Astrocyte (in vitro differentiated cells and primary cell): ENCODE results near the gene MARK4.

ENCODE experiments used
- CTCF ChIP-seq: IDR thresholded peaks from 2 replicates; pipeline ENCODE4 v1.5.1; 2011; ENCODE audit warnings: low read depth, mild to moderate bottlenecking, inconsistent platforms, low read length, moderate library complexity; ENCODE audit not compliant: insufficient read depth
- EZH2 ChIP-seq: IDR thresholded peaks from 2 replicates; pipeline ENCODE4 v1.6.1; 2012; ENCODE audit warnings: mild to moderate bottlenecking, low read length, inconsistent platforms; ENCODE audit not compliant: insufficient read depth

- no peak for TF ChIP-seq CTCF
- TF ChIP-seq EZH2 = no peak
These were observed 47.2 kb downstream of the MARK4 start for GRCh38 chr19:45298264-45298663.
